GOT3 (cell line): ENCODE results near the gene RTP4.
"Not testable (repeated sequence)": the region's sequence is repeated elsewhere in the genome, so short reads cannot be mapped to it uniquely, and the experiment has no call there.

Experiments used
- DNase-seq: peaks from one replicate; lab custom pipeline; 2025; ENCODE audit warnings: mixed read lengths; lab: John Stamatoyannopoulos, UW

Gene RTP4

GRCh38 chr3:187369089-187369447 lies 883 bp downstream of the RTP4 start:
- no peak for DNase-seq

GRCh38 chr3:187370051-187370450 lies 1.9 kb downstream of the RTP4 start:
- DNase-seq = no peak

GRCh38 chr3:187375581-187375980 lies 7.4 kb downstream of the RTP4 start:
- no peak for DNase-seq

GRCh38 chr3:187377842-187378241 lies 9.7 kb downstream of the RTP4 start:
- no peak for DNase-seq

- no peak for DNase-seq
These were observed 14.5 kb downstream of the RTP4 start for GRCh38 chr3:187382609-187383151.

- no peak for DNase-seq
These were observed 15.1 kb downstream of the RTP4 start for GRCh38 chr3:187383246-187383645.

- no peak for DNase-seq
These were observed 17.1 kb downstream of the RTP4 start for GRCh38 chr3:187385296-187385695.

GRCh38 chr3:187396661-187397060 lies 28.5 kb downstream of the RTP4 start:
- DNase-seq = no peak

GRCh38 chr3:187398955-187399354 lies 30.8 kb downstream of the RTP4 start:
- DNase-seq = no peak

GRCh38 chr3:187400756-187401155 lies 32.6 kb downstream of the RTP4 start:
- DNase-seq = no peak

- DNase-seq = no peak
These were observed 33.7 kb downstream of the RTP4 start for GRCh38 chr3:187401856-187402255.

- DNase-seq = peak; percentile 44
These were observed 35.6 kb downstream of the RTP4 start for GRCh38 chr3:187403768-187404288.

GRCh38 chr3:187406927-187407326 lies 38.7 kb downstream of the RTP4 start:
- no peak for DNase-seq

- not testable (repeated sequence) for DNase-seq
These were observed 44.0 kb downstream of the RTP4 start for GRCh38 chr3:187411991-187412781.
